Measurements from ENCODE around the gene SMAGP.
"Not testable (repeated sequence)": the region's sequence is repeated elsewhere in the genome, so short reads cannot be mapped to it uniquely, and the experiment has no call there.

Gene SMAGP

DNA sequence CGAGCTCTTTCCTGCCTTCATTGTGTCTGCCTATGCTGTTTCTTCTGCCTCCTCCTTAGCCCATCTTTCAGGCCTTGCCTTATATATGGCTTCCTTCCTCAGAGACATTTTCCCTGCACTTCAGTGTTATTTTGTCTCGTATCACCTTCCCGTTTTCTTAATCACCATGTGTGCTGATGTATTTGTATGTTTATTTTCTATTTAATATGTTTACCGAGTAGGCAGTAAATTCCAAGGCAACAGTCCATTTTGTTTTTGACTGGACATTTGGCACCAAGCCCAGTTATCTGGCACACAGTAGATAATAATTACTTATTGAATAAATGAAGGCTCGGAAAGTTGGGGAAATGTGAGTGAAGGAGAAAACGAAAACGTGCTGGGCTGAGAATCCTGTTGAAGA lies 47.8 kb downstream of the SMAGP start:
- DNase-seq, result no peak

DNA sequence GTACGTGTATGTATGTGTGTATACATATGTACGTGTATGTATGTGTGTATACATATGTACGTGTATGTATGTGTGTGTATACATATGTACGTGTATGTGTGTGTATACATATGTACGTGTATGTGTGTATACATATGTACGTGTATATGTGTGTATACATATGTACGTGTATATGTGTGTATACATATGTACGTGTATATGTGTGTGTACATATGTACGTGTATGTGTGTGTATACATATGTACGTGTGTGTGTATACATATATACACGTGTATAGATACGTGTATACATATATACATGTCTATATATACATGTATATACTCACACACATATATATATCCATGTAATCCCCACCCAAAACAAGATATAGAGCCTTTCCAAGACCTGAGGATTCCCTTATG lies 50.4 kb downstream of the SMAGP start:
- not testable (repeated sequence) for DNase-seq

DNA sequence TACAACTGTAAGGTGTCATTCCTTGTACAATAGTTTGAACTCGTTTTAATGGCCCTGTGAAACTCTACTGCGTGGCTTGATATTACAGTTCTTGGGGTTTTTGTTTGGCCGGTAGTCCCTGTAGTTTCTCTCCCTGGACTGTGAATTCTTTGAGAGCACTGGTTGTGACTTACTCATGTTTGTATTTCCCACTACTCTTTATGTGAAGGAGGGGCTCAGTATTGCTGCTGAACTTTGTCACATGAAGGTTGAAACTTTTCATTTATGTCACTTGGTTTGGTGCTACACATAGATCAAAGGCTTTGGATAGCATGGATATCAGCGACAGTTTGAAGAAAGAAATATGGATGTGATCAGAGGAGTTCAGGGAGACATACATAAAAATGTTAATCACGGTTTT lies 50.9 kb downstream of the SMAGP start:
- DNase-seq, result no peak

DNA sequence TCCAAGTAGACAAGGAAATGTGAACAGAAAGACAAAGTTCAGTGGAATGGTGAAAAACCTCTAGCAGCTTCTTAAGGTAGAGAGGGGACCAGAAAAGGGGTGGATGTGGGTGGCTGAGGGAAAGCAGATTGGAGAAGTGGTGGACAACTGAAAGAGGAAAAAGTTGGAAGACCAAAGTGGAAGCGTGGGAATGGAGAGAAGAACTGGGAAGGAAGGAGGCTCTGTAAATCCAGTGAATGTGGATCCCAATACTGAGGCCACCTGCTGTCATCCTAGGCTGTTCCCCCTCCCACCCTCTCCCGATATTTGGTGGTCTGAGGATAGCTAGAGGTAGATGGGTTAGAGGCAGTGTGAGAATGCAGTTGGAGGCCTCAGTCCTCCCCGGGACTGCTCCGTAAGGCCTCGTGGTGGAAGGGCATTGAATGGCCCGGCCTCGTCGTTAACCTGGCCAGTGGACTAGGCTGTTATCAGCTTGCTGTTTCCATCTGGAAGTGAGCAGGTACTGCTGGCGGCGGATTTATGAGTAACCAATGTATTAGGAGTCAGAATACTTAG lies 51.5 kb downstream of the SMAGP start:
- no peak for DNase-seq

DNA sequence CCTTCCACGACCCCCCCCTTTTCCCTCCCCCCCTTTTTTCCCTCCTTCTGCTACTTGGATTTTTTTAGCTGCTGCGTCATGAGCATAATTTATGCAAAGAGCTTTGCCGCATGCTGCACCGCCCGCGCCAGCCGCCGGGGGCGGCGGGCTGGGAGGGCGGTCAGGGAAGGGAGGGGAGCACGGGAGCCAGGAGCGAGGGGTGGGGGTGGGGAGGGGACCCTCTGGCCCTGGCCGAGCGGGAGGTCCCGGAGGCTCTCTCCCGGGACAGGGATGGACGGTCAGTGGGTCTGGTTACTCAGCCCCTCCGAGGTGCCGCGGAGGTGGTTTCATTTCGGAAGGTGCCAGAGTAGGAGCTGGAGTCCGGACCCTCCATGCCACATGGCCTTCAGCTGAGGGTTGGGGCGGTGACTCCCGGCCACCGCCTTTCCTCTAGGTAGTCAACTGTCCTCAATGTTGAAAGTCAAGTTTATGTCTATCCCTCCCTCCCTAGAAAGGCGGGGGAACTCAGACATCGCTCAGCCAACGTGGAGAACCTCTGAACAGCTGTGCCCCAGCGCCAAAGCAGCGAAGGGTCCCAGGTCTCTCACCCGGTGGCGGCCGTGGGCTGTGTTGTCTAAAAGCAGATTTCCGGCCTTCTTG lies 52.1 kb downstream of the SMAGP start, which contains the start of gene POU6F1:
POU6F1 (minus strand) TSS at position 95 of the 639 bp plus-strand sequence. CDS start 11,226 bp downstream, outside the sequence.
- DNase-seq, result peak; percentile 81

DNA sequence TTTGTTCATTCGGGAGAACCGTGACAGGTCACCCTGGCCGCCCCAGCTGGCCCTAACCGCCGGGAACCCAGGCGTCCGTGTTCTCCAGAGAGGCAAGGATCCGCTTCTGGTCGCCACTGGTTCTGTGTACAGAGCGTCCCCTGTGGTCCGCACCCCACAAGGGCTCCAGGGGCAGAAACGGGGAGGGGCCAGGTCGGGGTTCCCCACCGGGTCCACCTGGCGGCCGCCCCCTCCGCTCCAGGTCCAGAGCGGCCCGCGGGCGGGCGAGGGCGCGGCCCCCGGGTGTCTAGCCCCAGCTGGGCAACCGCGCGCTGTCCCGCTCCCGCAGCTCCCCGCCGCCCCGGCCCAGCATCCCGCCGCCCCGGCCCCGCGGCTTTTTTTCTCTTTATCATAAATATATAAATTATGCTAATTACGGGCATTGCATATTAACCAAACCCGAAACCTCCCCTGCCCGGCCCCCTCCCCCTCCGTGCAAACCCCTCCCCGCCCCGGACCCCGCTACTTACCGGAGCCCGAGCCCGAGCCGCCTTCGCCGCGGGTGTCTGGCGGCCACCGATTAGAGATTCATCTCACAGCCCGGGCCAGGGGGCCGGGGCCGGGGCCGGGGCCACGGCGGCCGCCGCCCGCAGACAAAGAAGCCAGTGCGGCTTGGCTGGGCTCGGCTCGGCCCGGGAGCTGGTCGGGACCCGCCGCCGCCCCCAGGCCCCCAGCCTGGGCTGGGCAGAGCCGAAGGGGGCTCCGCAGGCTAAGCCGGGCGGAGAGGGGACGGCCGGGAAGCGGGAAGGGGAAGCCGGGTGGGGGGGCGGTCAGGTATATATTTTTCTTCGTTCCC lies 52.9 kb downstream of the SMAGP start:
- DNase-seq, result peak; percentile 72

DNA sequence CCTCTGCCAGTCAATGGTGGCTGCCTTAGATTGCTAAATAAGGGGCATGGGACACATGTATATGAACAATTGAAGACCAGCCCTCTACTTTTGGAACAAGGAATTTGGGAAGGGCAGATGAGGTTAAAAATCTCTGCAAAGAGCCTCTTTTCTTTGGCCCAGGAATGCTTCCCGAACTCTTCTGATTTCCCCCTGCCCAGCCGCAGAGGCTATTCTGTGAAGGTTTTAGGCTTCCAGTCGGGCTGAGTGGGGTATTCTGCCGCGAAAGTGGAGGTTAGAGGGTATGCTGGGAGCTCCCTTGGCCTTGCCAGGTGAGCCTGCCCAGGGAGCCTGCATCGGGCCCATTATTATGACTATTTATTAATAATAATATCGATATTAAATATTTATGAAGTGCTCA lies 53.6 kb downstream of the SMAGP start:
- DNase-seq, result no peak

DNA sequence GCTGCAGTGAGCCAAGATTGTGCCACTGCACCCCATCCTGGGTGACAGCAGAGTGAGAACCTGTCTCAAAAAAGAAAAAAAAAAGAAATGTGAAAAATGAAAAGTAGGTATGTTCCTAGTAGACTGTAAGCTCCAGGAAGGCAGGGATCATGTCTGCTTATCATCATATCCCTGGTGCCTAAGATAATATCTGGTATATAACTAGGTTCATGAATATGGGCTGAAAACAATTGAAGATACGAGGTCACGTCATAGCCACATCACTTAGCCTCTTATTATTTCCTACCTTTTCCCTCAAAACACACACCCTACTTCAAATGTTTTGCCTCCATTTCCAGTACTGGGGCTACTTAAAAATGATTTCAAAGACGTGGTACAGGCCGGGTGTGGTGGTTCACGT lies 55.3 kb downstream of the SMAGP start:
- DNase-seq, result no peak

DNA sequence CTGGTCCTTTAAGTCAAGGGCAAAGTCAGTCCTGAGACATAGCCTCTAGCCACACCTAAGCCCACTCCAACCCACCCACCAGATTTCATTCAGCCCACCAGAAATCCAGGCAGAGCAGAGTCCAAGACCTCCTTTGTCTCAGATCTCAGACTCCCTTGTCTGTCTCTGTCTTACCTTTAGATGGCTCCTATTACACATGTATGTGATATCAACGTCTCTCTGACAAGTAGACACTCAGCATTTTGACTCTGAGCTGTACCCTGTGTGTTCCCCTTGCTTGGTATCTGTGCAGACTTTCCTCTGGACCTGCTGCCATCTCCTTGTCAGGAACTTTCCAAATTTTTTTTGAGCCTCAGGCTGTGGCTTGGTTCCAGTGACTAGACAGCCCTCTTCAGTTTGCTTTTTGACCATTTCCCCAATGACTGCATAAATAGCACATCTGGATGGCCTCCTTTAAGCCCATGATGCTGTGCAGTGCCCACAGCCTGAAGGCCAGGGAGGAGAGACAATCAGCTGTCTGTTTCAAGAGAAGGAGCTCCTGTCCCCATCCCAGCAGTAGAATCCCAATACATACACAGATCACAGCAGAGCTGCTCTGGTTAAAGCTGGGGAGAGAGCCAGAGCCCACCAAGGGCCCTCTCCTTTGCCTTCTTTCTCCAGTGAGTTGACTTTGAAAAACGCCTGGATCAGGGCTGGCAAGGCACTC lies 59.4 kb downstream of the SMAGP start:
- no peak for DNase-seq

DNA sequence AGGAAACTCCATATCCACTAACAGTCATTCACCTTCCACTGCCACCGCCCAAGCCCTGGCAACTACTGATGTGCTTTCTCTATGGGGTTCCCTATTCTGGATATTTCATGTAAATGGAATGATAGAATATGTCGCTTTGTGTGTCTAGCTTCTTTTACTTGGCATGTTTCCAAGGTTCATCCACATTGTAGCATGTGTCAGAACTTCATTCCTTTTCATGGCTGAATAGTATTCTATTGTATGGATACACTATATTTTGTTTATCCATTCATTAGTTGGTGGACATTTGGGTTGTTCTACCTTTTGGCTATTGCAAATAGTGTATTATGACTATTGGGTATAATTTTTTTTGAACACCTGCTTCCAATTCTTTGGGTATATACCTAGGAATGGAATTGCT lies 61.0 kb downstream of the SMAGP start:
- DNase-seq, result no peak

DNA sequence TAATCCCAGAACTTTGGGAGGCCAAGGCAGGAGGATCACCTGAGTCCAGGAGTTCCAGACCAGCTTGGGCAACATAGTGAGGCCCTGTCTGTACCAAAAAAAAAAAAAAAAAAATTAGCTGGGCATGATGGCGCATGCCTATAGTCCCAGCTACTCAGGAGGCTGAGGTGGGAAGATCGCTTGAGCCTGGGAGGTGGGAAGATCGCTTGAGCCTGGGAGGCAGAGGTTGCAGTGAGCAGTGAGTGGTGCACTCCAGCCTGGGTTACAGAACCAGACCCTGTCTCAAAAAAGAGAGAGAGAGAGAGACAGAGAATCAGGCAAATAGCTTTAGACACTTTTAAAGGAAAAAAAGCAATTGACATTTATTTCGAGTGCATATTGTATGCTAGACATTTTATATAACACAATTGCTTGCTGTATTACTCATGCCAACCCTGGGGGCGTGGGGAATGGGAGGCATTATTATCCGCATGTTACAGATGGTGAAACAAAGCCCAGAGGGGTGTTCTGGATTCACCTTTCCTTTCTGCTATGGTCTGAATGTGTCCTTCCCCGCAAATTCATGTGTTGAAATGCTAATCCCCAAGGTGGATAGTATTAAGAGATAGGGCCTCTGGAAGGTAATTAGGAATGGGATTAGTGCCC lies 62.1 kb downstream of the SMAGP start:
- DNase-seq, result no peak

DNA sequence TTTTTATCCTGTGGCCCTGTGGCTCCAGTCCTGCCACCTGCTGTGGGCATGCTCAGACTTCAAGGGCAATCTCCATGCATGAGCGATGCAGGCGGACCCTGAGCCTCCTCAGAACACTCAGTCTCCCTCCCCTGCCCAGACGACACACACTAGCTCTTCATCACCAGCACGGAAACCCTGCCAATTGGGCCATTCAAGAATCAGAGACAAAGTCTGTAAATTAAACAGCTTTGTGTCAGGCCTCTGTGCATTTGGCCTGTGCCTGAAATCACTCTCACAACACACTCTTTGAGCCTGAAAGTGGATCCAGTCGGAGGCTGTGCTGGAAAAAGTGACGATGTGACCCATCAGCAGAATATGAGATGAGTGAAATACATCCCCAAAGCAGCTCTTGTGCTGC lies 64.9 kb downstream of the SMAGP start:
- no peak for DNase-seq

DNA sequence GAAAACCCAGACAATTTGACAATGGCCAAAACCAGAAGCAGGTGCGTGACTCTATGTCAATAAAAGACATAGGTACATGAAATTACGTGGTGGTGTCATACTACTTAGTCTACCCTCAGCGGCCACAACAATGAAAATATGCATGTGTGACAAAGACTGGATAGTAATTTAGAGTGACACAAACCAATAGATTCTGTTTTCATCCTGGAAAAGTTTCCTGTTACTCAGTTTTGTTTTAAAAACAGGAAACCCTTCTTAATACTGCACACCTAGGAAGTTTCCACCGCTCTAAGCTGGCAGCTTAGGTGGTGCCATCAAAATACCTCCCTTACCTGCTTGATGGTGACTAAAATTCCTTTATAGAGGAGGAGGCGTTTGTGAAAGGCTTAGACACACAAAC lies 67.5 kb downstream of the SMAGP start:
- DNase-seq, result no peak

DNA sequence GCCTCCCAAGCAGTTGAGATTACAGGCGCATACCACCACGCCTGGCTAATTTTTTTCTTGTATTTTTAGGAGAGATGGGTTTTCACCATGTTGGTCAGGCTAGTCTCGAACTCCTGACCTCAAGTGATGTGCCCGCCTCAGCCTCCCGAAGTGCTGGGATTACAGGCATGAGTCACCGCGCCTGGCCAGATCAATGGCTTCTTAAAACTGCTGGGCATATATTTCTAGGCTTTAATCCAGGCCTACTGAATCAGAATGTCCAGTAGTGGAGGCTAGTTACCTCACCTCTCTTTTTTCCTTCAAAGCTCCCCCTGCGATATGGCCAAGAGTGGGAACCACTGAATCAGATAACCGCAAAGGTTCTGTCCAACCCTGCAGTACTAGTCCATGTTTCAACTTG lies 69.4 kb downstream of the SMAGP start:
- DNase-seq, result no peak

DNA sequence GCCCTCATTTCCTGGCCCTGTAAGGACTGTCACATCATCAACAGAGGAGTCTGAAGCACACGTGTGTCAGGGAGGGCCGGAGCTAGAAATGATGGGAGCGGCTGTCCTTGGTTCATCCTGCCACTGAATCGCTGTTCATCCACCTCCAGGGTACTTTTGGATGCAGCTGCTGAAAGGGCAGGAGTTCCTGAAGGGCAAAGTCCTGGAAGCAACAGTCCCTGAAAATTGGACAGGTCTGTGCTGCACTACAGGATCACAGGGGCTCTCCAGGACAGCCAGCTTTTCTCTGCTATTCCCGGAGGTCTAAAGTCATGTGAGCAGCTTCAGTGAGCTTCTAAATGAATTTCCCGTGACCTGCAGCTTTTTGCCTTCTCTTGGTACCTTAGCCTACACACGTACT lies 70.1 kb downstream of the SMAGP start:
- DNase-seq, result no peak

DNA sequence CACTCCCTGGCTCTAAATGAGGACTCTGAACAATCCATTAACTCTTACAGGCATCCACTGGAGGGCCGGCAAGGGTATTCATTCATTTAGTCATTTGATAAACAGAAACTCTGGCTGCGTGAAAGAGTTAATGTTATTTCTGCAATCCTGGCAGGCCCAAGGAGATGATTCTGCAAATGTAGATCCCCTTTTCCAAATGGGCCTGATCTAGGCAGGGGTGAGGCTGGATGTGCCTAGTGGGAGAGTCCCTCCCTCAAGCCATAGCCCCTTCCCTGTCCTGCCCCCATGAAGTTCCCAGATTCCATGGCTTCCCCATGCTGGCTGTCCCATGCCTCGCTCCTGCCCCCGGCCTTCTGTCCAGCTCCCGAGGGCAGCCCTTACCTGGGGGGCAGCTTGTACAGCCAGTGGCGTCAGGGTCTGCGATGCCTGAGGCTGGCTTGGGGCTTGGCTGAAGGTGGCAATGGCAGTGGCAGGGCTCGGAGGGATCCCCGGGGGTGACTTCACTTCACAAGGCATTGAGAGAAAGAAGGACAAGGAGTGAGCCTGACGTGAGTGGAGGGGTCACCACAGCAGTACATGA lies 70.8 kb downstream of the SMAGP start:
- no peak for DNase-seq

DNA sequence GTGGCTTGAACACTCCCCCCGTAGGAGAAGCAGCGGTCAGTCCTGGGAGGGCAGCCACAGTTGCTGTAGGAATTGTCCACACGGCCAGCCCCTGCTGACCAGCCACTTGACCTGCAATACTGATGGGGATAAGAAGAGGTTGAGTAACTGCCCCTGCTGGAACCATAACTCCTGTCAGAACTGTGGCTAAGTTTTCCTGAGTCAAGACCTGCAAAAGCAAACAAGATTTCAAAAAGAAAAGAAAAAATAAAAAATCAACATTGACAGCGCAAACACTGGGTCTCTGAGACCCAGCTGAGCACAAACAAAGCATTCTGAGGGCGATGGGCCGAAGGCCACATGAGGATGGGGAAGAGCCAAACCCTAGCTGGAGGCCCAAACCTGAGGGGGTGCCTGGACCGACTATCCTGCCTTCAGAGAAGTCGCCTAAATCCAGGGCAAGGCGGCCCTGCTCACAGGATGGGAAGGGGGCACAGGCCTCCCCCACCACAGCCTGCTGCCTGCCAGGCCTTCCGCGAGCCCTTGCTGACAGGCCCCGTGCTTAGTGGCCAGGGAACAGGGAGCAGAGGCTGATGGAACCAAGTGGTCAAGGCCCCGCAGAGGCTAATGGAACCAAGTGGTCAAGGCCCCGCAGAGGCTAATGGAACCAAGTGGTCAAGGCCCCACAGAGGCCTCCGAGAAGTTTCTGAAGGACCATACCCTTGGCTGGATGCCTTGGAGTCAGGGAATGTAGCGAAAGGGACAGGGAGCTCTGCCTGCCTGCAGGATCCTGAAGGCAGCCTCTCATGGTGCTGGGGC lies 71.4 kb downstream of the SMAGP start:
- DNase-seq, result no peak

DNA sequence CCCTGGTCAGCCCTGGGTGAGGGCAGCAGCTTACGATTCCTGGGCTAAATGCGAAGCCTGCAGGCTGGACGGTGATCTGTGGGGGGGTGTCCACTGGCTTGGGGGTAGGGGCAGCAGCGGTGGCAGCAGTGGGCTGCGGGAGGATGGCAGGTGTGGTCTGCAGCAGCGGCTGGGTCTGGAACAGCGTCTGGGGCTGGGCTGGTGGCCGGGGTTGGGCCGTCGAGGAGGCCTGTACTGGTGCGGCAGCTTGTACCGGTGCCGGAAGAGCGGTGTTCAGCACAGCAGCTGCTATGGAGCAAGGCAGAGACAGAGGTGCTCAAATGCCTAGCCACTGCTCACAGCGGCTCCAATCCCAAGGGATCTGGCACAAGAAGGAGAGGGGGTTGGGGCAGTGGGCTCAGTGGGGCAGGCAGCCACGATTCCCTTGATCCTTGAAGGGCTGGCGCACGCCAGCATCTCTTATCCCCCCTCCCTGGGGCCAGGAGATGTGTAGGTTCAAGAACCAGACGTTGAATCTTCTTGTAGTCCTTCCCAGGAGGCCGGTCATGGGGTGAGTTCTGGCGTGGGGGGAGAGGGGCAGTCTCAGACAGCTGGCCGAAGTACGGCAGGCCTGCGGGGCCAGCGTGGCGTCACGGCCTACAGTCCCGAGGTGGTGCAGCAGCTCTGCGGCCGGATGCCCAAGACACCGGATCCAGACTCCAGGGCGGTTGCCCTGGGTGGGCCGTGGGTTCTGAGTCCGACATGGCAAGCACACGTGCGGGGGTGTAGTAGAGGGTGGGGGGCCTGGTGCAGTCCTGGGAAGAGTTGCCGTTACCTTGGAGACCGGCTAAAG lies 72.3 kb downstream of the SMAGP start:
- no peak for DNase-seq

DNA sequence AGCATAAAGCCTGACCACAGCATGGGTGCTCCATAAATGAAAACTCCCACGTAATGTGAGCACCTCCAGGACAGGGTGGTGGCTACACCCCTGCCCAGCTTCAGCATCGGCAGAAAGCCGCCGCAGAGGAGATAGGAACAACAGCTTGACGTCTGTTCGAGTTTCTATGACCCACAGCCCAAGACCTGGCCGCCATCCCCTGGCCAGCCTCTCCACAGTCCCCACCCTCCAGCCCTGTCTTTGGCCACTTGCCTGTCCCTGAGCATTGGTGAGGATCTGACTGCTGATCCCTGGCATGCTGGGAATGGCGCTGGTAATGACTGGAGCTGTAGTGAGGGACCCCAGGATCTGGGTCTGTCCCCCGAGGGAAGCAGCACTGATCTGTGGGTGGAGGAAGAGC lies 73.7 kb downstream of the SMAGP start:
- DNase-seq, result no peak

DNA sequence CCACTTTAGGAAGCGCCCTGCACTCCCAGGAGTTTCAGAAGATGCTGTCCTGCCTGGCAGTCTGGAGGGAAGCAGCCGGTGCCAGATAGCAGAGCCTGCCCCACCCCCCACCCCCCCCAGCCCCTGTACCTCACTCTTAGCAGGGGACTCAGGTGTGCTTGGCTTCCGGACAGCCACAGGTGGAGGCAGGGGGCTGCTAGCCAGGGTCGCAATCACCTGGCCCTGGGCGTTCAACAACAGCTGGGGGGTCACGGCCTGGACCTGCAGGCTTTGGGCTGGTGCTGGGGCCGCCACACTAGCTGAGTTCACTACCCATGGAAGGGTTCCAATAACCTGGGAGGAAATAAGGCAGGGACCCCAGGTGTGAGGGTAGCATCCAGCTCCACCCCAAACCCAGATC lies 74.4 kb downstream of the SMAGP start:
- DNase-seq, result no peak

All from activated CD8-positive, alpha-beta memory T cell treated with anti-CD3 and anti-CD28 coated beads, Interleukin-2, amount 50 U/mL, for 48 hours (primary cell).